GM13977 (cell line): ENCODE results near the gene ADAMTSL3.
"Not testable (repeated sequence)": the region's sequence is repeated elsewhere in the genome, so short reads cannot be mapped to it uniquely, and the experiment has no call there.

Experiments
- DNase-seq: peaks from one replicate; pipeline ENCODE4 v3.0.0; 2012; ENCODE audit warnings: low spot score
- CTCF ChIP-seq: IDR thresholded peaks from 2 replicates; pipeline ENCODE4 v1.5.1; 2012; ENCODE audit warnings: mild to moderate bottlenecking, control low read depth; ENCODE audit not compliant: insufficient read depth; ENCODE audit errors: extremely low read depth, missing control alignments
- in situ Hi-C: fragments of 300-500 bp; cut with MboI; formaldehyde crosslinking; loops from one replicate; pipeline ENCODE4 v1.12.0; 2022; ENCODE audit warnings: low sequenced_read_pairs, low pct_unique_long_range_greater_than_20kb, mixed read lengths, inconsistent platforms; ENCODE audit not compliant: unreplicated experiment

Gene ADAMTSL3

GRCh38 chr15:83747050-83747717, 93.3 kb downstream of the ADAMTSL3 start:
- in situ Hi-C loops: no loop called here
- no peak for TF ChIP-seq CTCF
- DNase-seq: no peak

- in situ Hi-C loops: no loop called here
- no peak for DNase-seq
- TF ChIP-seq CTCF: no peak
Observed at GRCh38 chr15:83747718-83748110, 93.8 kb downstream of the ADAMTSL3 start.

- in situ Hi-C loops: no loop called here
- no peak for DNase-seq
- no peak for TF ChIP-seq CTCF
Observed at GRCh38 chr15:83753872-83754493, 100.1 kb downstream of the ADAMTSL3 start.

DNA sequence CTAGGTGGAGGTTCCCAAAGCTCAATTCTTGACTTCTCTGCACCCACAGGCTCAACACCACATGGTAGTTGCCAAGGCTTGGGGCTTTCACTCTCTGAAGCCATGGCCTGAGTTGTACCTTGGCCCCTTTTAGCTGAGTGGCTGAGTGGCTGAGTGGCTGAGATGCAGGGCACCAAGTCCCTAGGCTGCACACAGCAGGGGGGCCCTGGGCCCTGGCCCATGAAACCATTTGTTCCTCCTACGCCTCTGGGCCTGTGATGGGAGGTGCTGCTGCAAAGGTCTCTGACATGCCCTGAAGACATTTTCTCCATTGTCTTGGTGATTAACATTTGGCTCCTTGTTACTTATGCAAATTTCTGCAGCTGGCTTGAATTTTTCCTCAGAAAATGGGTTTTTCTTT, 103.4 kb downstream of the ADAMTSL3 start:
- in situ Hi-C loops, DNase-seq: not testable (repeated sequence)

DNA sequence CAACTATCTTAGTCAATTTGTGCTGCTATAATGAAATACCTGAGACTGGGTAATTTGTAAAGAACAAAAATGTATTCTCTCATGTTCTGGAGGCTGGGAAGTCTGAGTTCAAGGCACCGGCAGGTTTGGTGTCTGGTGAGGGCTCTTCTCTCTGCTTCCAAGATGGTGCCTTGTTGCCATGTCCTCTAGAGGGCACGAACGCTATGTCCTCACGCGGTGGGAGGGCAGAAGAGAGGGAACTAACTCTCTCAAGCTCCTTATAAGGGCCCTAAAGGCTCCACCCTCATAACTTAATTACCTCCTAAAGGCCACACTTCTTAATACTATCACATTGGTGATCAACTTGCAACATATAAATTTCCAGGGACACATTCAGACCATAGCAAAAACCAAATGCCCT, 108.4 kb downstream of the ADAMTSL3 start:
- in situ Hi-C loops: no loop called here
- no peak for TF ChIP-seq CTCF
- no peak for DNase-seq

DNA sequence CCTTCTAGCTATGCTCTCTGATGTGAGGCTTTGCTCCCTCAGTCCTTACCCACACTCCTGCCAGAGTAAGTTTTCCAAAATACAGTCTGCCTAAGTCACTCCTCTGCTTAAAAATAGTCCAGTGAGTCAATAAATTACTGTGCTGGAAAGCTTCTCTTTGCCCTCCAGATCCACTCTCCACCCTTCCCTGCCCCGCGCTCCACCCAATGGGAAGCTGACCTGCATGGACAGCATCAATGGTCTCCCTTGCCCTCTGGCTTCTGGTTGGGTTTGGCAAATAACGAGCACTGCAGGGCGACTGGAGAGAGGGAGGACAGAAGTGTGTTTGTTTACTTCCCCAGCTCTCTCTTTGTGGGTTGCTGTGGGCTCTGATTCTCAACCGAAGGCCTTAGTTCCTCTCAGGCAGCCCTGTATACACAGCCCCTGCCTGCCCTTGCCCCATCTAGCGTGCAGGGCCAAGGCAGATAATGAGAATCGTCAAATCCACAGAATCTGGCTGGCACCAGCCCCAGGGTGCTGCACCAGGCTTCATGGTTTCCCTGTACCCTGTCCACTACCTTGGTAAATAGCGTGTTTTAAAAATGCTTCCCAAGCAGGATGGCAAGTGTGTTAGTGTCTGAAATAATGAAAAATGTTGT, 110.4 kb downstream of the ADAMTSL3 start:
- no peak for DNase-seq
- no peak for TF ChIP-seq CTCF
- in situ Hi-C loops: no loop called here

DNA sequence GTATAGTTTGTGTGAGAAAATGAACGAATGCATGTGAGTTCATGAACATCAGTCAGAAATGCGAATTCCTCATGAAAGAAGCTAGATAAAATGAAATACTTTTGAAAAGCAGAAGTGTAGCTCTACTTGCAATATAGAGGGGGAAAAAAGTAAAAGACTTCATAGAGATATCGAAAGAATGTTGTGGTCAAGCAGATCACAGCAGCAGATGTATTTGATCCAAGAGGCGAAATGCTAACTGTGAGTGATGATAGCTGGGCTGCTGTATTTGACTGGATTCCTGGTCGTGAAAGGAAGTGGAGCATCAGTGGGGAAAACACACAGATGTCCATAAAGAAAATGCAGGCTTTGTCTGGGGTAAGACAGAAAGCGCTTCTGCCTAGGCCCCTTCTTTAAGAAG, 112.4 kb downstream of the ADAMTSL3 start:
- TF ChIP-seq CTCF: no peak
- DNase-seq: no peak
- in situ Hi-C loops: no loop called here
